Neuronal stem cell (in vitro differentiated cells): ENCODE results near the gene RHEB.

Experiments used
- DNase-seq: peaks from one replicate; pipeline ENCODE4 v3.0.0-alpha.2; 2013; ENCODE audit warnings: low spot score
- H2AFZ ChIP-seq: one replicate; pipeline ENCODE4 v1.6.1; 2013; ENCODE audit warnings: mild to moderate bottlenecking, low read length, inconsistent platforms
- H2AK5ac ChIP-seq: 2 replicates; pipeline ENCODE4 v1.6.1; 2013; ENCODE audit warnings: low read depth, mild to moderate bottlenecking, inconsistent platforms, low read length, moderate library complexity, mixed read lengths
- H2BK120ac ChIP-seq: 2 replicates; pipeline ENCODE4 v1.6.1; 2013; ENCODE audit warnings: low read depth, mild to moderate bottlenecking, inconsistent platforms, low read length, moderate library complexity, mixed read lengths
- H2BK12ac ChIP-seq: one replicate; pipeline ENCODE4 v1.6.1; 2013; ENCODE audit warnings: low read length, inconsistent platforms
- H2BK15ac ChIP-seq: 2 replicates; pipeline ENCODE4 v1.6.1; 2013; ENCODE audit warnings: mild to moderate bottlenecking, low read length, inconsistent platforms, mixed read lengths
- H2BK5ac ChIP-seq: one replicate; pipeline ENCODE4 v1.6.1; 2013; ENCODE audit warnings: inconsistent platforms, mild to moderate bottlenecking, low read length, moderate library complexity
- H3K14ac ChIP-seq: one replicate; pipeline ENCODE4 v1.6.1; 2013; ENCODE audit warnings: low read length, inconsistent platforms
- H3K18ac ChIP-seq: 2 replicates; pipeline ENCODE4 v1.6.1; 2013; ENCODE audit warnings: low read length, inconsistent platforms
- H3K23ac ChIP-seq: 2 replicates; pipeline ENCODE4 v1.6.1; 2013; ENCODE audit warnings: low read depth, mild to moderate bottlenecking, mixed read lengths, low read length, inconsistent platforms; ENCODE audit not compliant: poor library complexity
- H3K27ac ChIP-seq: replicated peaks from 3 replicates; pipeline ENCODE4 v1.5.1; 2013; ENCODE audit warnings: low read length, inconsistent platforms
- H3K27me3 ChIP-seq, 3 experiments: 2 replicates each; pipeline ENCODE4 v1.6.1; 2013; ENCODE audit warnings: low read length in 3 of 3, mild to moderate bottlenecking in 2 of 3, inconsistent platforms in 1 of 3, low read depth in 1 of 3, mixed read lengths in 1 of 3, moderate library complexity in 1 of 3; ENCODE audit not compliant: control insufficient read depth in 3 of 3, insufficient read depth in 3 of 3
- H3K36me3 ChIP-seq, 2 donors: replicated peaks in 1 of 2; 2 replicates each; pipeline ENCODE4 v1.6.1; 2013; ENCODE audit warnings: low read length in 2 of 2; ENCODE audit not compliant: control insufficient read depth in 2 of 2, insufficient read depth in 2 of 2
- H3K4ac ChIP-seq: 2 replicates; pipeline ENCODE4 v1.6.1; 2013; ENCODE audit warnings: inconsistent platforms, mild to moderate bottlenecking, low read length, moderate library complexity
- H3K4me1 ChIP-seq, 2 donors: 1 replicate in 1 of 2; 2 replicates in 1 of 2; pipeline ENCODE4 v1.6.1; 2013; ENCODE audit warnings: low read length in 2 of 2, low read depth in 1 of 2; ENCODE audit not compliant: control insufficient read depth in 2 of 2, insufficient read depth in 1 of 2
- H3K4me2 ChIP-seq: one replicate; pipeline ENCODE4 v1.6.1; 2013; ENCODE audit warnings: mild to moderate bottlenecking, low read length, inconsistent platforms; ENCODE audit not compliant: insufficient read depth, poor library complexity, severe bottlenecking
- H3K4me3 ChIP-seq, 2 donors: 2 replicates each; pipeline ENCODE4 v1.5.1; 2013; ENCODE audit warnings: low read length in 2 of 2, mild to moderate bottlenecking in 2 of 2, inconsistent platforms in 1 of 2, moderate library complexity in 1 of 2
- H3K79me1 ChIP-seq: one replicate; pipeline ENCODE4 v1.6.1; 2013; ENCODE audit warnings: low read depth, mild to moderate bottlenecking, inconsistent platforms, low read length, moderate library complexity
- H3K9ac ChIP-seq: one replicate; pipeline ENCODE4 v1.6.1; 2013; ENCODE audit warnings: mild to moderate bottlenecking, low read depth, low read length, inconsistent platforms; ENCODE audit not compliant: poor library complexity
- H3K9me3 ChIP-seq, 2 donors: replicated peaks in 1 of 2; 2 replicates each; pipeline versions ENCODE3 to v1.6.1; 2013; ENCODE audit warnings: low read length in 2 of 2, mild to moderate bottlenecking in 2 of 2, inconsistent platforms in 1 of 2, low read depth in 1 of 2, mixed read lengths in 1 of 2, moderate library complexity in 1 of 2; ENCODE audit not compliant: control insufficient read depth in 2 of 2, insufficient read depth in 1 of 2
- H4K8ac ChIP-seq: one replicate; pipeline ENCODE4 v1.6.1; 2013; ENCODE audit warnings: low read depth, mild to moderate bottlenecking, inconsistent platforms, low read length, moderate library complexity
- H4K91ac ChIP-seq: one replicate; pipeline ENCODE4 v1.6.1; 2013; ENCODE audit warnings: low read length, low read depth, mild to moderate bottlenecking, inconsistent platforms; ENCODE audit not compliant: poor library complexity
- WGBS, 2 donors: extraction: QIAGEN DNeasy Blood & Tissue Kit; methylation state at CpG; one replicate each; pipeline ENCODE4 v1.1.7; 2013; ENCODE audit warnings: missing lambda C conversion rate in 2 of 2, mixed read lengths in 1 of 2; ENCODE audit not compliant: insufficient read length in 2 of 2, insufficient replicate concordance in 1 of 2; ENCODE audit errors: extremely low coverage in 2 of 2; 5-methylcytosine and 5-hydroxymethylcytosine counted together

The RHEB gene

GRCh38 chr7:151549083-151549482 lies 29.4 kb upstream of the RHEB start:
- no peak overlapping the region for H4K91ac ChIP-seq
- no peak overlapping the region for H3K4me2 ChIP-seq
- no peak overlapping the region for H3K9ac ChIP-seq
- no peak overlapping the region for H2AFZ ChIP-seq
- H2BK12ac ChIP-seq = no peak overlapping the region
- H3K4me1 ChIP-seq = peaks cover 0 to 4% of the 10 kb centered on the region in 2 donors
- H3K27ac ChIP-seq = no peak overlapping the region
- H3K4me3 ChIP-seq = no peak overlapping the region
- no CpG with 5 or more reads among the region's 7 CpGs for WGBS, 2 donors
- no peak overlapping the region for H3K23ac ChIP-seq
- H3K18ac ChIP-seq = no peak overlapping the region
- H3K79me1 ChIP-seq = no peaks in the 10 kb centered on the region
- no peak overlapping the region for H2AK5ac ChIP-seq
- no peaks in the 10 kb centered on the region for H3K9me3 ChIP-seq
- no peaks in the 10 kb centered on the region for H3K36me3 ChIP-seq
- H3K14ac ChIP-seq = no peak overlapping the region
- H3K4ac ChIP-seq = no peak overlapping the region
- H4K8ac ChIP-seq = no peak overlapping the region
- DNase-seq = no peak
- no peak overlapping the region for H2BK120ac ChIP-seq
- H2BK15ac ChIP-seq = no peak overlapping the region
- no peaks in the 10 kb centered on the region for H3K27me3 ChIP-seq
- H2BK5ac ChIP-seq = no peak overlapping the region

- H2AFZ ChIP-seq = no peak overlapping the region
- H3K36me3 ChIP-seq = no peaks in the 10 kb centered on the region
These were observed 24.5 kb upstream of the RHEB start for GRCh38 chr7:151544183-151544582.

GRCh38 chr7:151542606-151543130 lies 23.0 kb upstream of the RHEB start:
- DNase-seq = no peak
- Histone ChIP-seq H3K9me3 (no peaks in the 10 kb centered on the region), H3K4me1 (peaks cover 8 to 19% of the 10 kb centered on the region in 2 donors)

More at GRCh38 chr7:151544183-151544582, 24.5 kb upstream of the RHEB start:
- no peak for DNase-seq
- no peak overlapping the region for H2AK5ac ChIP-seq
- H3K4me2 ChIP-seq = no peak overlapping the region
- H3K4me1 ChIP-seq = peaks cover 5 to 10% of the 10 kb centered on the region in 2 donors
- no peak overlapping the region for H4K8ac ChIP-seq
- no peak overlapping the region for H2BK5ac ChIP-seq
- H3K4ac ChIP-seq = no peak overlapping the region
- H3K9me3 ChIP-seq = no peaks in the 10 kb centered on the region
- H3K14ac ChIP-seq = no peak overlapping the region
- no peak overlapping the region for H3K4me3 ChIP-seq
- no peak overlapping the region for H2BK15ac ChIP-seq
- no peaks in the 10 kb centered on the region for H3K27me3 ChIP-seq
- H2BK120ac ChIP-seq = no peak overlapping the region
- no peaks in the 10 kb centered on the region for H3K79me1 ChIP-seq
- H2BK12ac ChIP-seq = no peak overlapping the region
- no peak overlapping the region for H3K9ac ChIP-seq
- no peak overlapping the region for H3K23ac ChIP-seq
- no peak overlapping the region for H3K18ac ChIP-seq
- H3K27ac ChIP-seq = no peak overlapping the region
- H4K91ac ChIP-seq = no peak overlapping the region

DNA sequence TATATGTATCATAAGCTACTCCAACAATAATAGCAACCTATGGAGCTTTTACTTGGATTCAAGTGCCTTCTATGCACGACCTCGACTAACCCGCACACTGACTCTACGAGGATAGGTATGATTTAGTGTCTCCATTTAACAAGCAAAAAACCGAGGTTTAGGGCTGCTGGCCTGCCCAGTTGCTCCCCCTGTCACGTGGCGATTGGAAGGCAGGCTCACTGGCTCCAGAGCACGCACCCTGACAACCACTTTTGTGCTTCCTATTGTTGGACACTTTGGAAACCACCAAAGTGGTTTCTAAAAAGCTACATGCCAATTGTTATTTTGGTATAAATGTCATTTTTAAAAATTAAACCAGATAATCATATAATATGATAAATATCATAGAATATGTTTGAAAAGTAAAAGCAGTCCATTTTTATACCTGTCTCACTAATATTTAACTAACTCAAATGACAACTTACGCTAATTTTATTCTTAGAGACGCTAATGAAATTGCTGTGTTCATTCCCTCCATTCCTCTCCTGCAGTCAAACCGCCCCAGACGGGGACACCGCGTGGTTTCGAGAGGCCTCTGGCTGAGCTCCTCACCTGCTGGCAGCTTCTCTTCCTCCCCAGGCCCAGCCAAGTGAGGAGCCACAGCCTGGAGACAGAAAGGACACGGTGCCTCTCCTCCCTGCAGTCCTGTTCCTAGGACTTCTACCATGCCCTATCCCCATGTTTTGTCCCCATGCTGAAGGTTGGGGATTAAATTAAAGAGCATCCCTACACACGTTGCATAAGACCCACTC lies 22.2 kb upstream of the RHEB start:
- H3K18ac ChIP-seq = peak overlapping the region; percentile 87
- peak overlapping the region; percentile 10 for H2AFZ ChIP-seq
- WGBS, 2 donors = no CpG with 5 or more reads among the region's 17 CpGs

More at GRCh38 chr7:151542606-151543130, 23.0 kb upstream of the RHEB start:
- no peak overlapping the region for H2BK15ac ChIP-seq
- no peak overlapping the region for H3K18ac ChIP-seq
- no peak overlapping the region for H4K91ac ChIP-seq
- H2BK5ac ChIP-seq = no peak overlapping the region
- H3K23ac ChIP-seq = no peak overlapping the region
- no peak overlapping the region for H2AK5ac ChIP-seq
- WGBS, 2 donors = no CpG with 5 or more reads among the region's 6 CpGs
- no peak overlapping the region for H3K9ac ChIP-seq
- no peak overlapping the region for H3K4ac ChIP-seq
- H3K14ac ChIP-seq = no peak overlapping the region
- H3K4me3 ChIP-seq = no peak overlapping the region
- no peak overlapping the region for H2BK120ac ChIP-seq
- no peak overlapping the region for H2BK12ac ChIP-seq
- no peak overlapping the region for H3K27ac ChIP-seq
- no peaks in the 10 kb centered on the region for H3K79me1 ChIP-seq
- H4K8ac ChIP-seq = no peak overlapping the region
- H3K27me3 ChIP-seq = no peaks in the 10 kb centered on the region
- H3K4me2 ChIP-seq = no peak overlapping the region
- no peaks in the 10 kb centered on the region for H3K36me3 ChIP-seq
- no peak overlapping the region for H2AFZ ChIP-seq

More for the DNA sequence above, 22.2 kb upstream of the RHEB start:
- Histone ChIP-seq H3K36me3 (no peaks in the 10 kb centered on the region), H3K4me2 (no peak overlapping the region), H2AK5ac (no peak overlapping the region), H4K8ac (no peak overlapping the region), H3K9me3 (no peaks in the 10 kb centered on the region), H3K4ac (no peak overlapping the region), H4K91ac (no peak overlapping the region), H2BK120ac (no peak overlapping the region), H2BK15ac (no peak overlapping the region), H3K14ac (no peak overlapping the region), H3K9ac (peak overlapping the region; percentile 24), H3K79me1 (no peaks in the 10 kb centered on the region), H2BK12ac (no peak overlapping the region), H3K4me1 (peaks cover 9 to 25% of the 10 kb centered on the region in 2 donors), H3K4me3 (no peak overlapping the region), H2BK5ac (no peak overlapping the region), H3K27ac (no peak overlapping the region), H3K27me3 (no peaks in the 10 kb centered on the region), H3K23ac (no peak overlapping the region)
- no peak for DNase-seq
